ENCODE data around the gene AP2B1. TPM values are rescaled to one million over a fixed set of nuclear protein-coding genes. Genes with fewer than 3 reads are reported as not detected.

The AP2B1 gene
- total and polyA plus RNA-seq, 9 of the 15 experiments (the other 6 are each of a cell fraction or from before 2014, with no cell fraction given), result 60.1 to 287 (median 105) TPM

GRCh38 chr17:35578197-35578928 is 8.8 kb upstream of the AP2B1 start, which contains the start of gene PEX12 (continued):
- TF ChIP-seq AFF4 (CRISPR knock-in tag; IDR thresholded peaks at IDR 0.05), result no peak
- no peak for TF ChIP-seq SMAD2 (IDR thresholded peaks at IDR 0.05; ENCODE audit: low read depth, low read length)
- TF ChIP-seq BDP1 (IDR thresholded peaks at IDR 0.05; ENCODE audit: insufficient read depth, insufficient read length), result no peak
- peak; percentile 63; the same call in 1 of the 2 replicates for TF ChIP-seq TOE1 (IDR thresholded peaks at IDR 0.05; ENCODE audit: borderline replicate concordance)
- no peak for TF ChIP-seq TOE1 (CRISPR knock-in tag; IDR thresholded peaks at IDR 0.05; ENCODE audit: borderline replicate concordance, low read depth)
- peak; percentile 85 for TF ChIP-seq ZBTB12 (CRISPR knock-in tag; IDR thresholded peaks at IDR 0.05)
- TF ChIP-seq HNRNPL (IDR thresholded peaks at IDR 0.05; ENCODE audit: low read depth, low read length), result no peak
- no peak for TF ChIP-seq ATF3 (IDR thresholded peaks at IDR 0.05)
- TF ChIP-seq ATF3 (CRISPR knock-in tag; conservative IDR thresholded peaks at IDR 0.05), result no peak
- TF ChIP-seq, protein P1, sequence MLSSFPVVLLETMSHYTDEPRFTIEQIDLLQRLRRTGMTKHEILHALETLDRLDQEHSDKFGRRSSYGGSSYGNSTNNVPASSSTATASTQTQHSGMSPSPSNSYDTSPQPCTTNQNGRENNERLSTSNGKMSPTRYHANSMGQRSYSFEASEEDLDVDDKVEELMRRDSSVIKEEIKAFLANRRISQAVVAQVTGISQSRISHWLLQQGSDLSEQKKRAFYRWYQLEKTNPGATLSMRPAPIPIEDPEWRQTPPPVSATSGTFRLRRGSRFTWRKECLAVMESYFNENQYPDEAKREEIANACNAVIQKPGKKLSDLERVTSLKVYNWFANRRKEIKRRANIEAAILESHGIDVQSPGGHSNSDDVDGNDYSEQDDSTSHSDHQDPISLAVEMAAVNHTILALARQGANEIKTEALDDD (IDR thresholded peaks at IDR 0.05), result peak; percentile 48
- TF ChIP-seq TGIF2 (CRISPR knock-in tag; IDR thresholded peaks at IDR 0.05), result no peak
- TF ChIP-seq, protein P2, sequence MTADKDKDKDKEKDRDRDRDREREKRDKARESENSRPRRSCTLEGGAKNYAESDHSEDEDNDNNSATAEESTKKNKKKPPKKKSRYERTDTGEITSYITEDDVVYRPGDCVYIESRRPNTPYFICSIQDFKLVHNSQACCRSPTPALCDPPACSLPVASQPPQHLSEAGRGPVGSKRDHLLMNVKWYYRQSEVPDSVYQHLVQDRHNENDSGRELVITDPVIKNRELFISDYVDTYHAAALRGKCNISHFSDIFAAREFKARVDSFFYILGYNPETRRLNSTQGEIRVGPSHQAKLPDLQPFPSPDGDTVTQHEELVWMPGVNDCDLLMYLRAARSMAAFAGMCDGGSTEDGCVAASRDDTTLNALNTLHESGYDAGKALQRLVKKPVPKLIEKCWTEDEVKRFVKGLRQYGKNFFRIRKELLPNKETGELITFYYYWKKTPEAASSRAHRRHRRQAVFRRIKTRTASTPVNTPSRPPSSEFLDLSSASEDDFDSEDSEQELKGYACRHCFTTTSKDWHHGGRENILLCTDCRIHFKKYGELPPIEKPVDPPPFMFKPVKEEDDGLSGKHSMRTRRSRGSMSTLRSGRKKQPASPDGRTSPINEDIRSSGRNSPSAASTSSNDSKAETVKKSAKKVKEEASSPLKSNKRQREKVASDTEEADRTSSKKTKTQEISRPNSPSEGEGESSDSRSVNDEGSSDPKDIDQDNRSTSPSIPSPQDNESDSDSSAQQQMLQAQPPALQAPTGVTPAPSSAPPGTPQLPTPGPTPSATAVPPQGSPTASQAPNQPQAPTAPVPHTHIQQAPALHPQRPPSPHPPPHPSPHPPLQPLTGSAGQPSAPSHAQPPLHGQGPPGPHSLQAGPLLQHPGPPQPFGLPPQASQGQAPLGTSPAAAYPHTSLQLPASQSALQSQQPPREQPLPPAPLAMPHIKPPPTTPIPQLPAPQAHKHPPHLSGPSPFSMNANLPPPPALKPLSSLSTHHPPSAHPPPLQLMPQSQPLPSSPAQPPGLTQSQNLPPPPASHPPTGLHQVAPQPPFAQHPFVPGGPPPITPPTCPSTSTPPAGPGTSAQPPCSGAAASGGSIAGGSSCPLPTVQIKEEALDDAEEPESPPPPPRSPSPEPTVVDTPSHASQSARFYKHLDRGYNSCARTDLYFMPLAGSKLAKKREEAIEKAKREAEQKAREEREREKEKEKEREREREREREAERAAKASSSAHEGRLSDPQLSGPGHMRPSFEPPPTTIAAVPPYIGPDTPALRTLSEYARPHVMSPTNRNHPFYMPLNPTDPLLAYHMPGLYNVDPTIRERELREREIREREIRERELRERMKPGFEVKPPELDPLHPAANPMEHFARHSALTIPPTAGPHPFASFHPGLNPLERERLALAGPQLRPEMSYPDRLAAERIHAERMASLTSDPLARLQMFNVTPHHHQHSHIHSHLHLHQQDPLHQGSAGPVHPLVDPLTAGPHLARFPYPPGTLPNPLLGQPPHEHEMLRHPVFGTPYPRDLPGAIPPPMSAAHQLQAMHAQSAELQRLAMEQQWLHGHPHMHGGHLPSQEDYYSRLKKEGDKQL (CRISPR knock-in tag; IDR thresholded peaks at IDR 0.05; ENCODE audit: borderline replicate concordance), result no peak
- no peak for TF ChIP-seq SNRNP70 (optimal IDR thresholded peaks at IDR 0.05; ENCODE audit: low read depth, low read length)
- TF ChIP-seq NBN (IDR thresholded peaks at IDR 0.05; ENCODE audit: low read depth), result peak; percentile 56
- peak; percentile 89 for TF ChIP-seq POLR2AphosphoS5 (IDR thresholded peaks at IDR 0.05; ENCODE audit: control insufficient read depth, insufficient read depth, low read depth, low read length)

Data from K562 (cell line).